ENCODE measurements around the gene DISC1.

- TF ChIP-seq POLR2AphosphoS5 (IDR thresholded peaks at IDR 0.05): no peak
- TF ChIP-seq EP300 (IDR thresholded peaks at IDR 0.05): no peak
These were observed 159.5 kb downstream of the DISC1 start for GRCh38 chr1:231786126-231786525.
